Natural killer cell (primary cell): ENCODE data around the gene STAP2. TPM values are rescaled to one million over a fixed set of nuclear protein-coding genes. Genes with fewer than 3 reads are reported as not detected.

ENCODE experiments used
- ATAC-seq, 3 donors: fragments of 150-1000 bp in 2 of 3; fragments of 200-7000 bp in 1 of 3; cut with Tn5 transposase; 1 replicate in 1 of 3; 2 replicates in 2 of 3; pipeline ENCODE4 v1.10.0; 2021; ENCODE audit warnings: mild to moderate bottlenecking in 2 of 3, moderate library complexity in 2 of 3
- DNase-seq, 2 donors: peaks; one replicate each; pipeline versions ENCODE4 v3.0.0 to v3.0.0-alpha.2; 2013 to 2021; ENCODE audit warnings: mixed read lengths in 1 of 2
- H3K27ac ChIP-seq: one replicate; pipeline ENCODE4 v1.5.1; 2013; ENCODE audit warnings: mild to moderate bottlenecking, low read length
- H3K27me3 ChIP-seq: one replicate; pipeline ENCODE4 v1.6.1; 2013; ENCODE audit warnings: low read length; ENCODE audit not compliant: control insufficient read depth, insufficient read depth
- H3K36me3 ChIP-seq: one replicate; pipeline ENCODE4 v1.6.1; 2013; ENCODE audit warnings: low read length; ENCODE audit not compliant: control insufficient read depth, insufficient read depth
- H3K4me1 ChIP-seq: one replicate; pipeline ENCODE4 v1.6.1; 2013; ENCODE audit warnings: low read length; ENCODE audit not compliant: control insufficient read depth, insufficient read depth
- H3K4me3 ChIP-seq: one replicate; pipeline ENCODE4 v1.5.1; 2013; ENCODE audit warnings: low read length
- H3K9me3 ChIP-seq: one replicate; pipeline ENCODE4 v1.6.1; 2013; ENCODE audit warnings: low read length; ENCODE audit not compliant: control insufficient read depth, insufficient read depth
- H3K27ac Mint-ChIP-seq, 2 donors: one replicate each; pipeline ENCODE4 v1.8.0; 2022; ENCODE audit warnings: mild to moderate bottlenecking in 2 of 2, mixed read lengths in 2 of 2, moderate library complexity in 1 of 2
- H3K27me3 Mint-ChIP-seq, 2 donors: one replicate each; pipeline ENCODE4 v1.8.0; 2022; ENCODE audit warnings: low read depth in 2 of 2, mixed read lengths in 2 of 2
- H3K36me3 Mint-ChIP-seq: one replicate; pipeline ENCODE4 v1.8.0; 2022; ENCODE audit warnings: mixed read lengths
- H3K4me1 Mint-ChIP-seq, 2 donors: one replicate each; pipeline ENCODE4 v1.8.0; 2022; ENCODE audit warnings: mixed read lengths in 2 of 2
- H3K4me3 Mint-ChIP-seq: one replicate; pipeline ENCODE4 v1.8.0; 2022; ENCODE audit warnings: mild to moderate bottlenecking, moderate library complexity, mixed read lengths
- H3K9me3 Mint-ChIP-seq, 2 donors: one replicate each; pipeline ENCODE4 v1.8.0; 2022; ENCODE audit warnings: mixed read lengths in 2 of 2
- CTCF ChIP-seq: fragments of 200-600 bp; IDR thresholded peaks from one replicate; pipeline ENCODE4 v1.8.0; 2022; ENCODE audit warnings: antibody characterized with exemption
- WGBS: methylation state at CpG from one replicate; pipeline ENCODE4 v1.1.7; 2013; ENCODE audit warnings: missing lambda C conversion rate; ENCODE audit not compliant: insufficient coverage; 5-methylcytosine and 5-hydroxymethylcytosine counted together
- intact Hi-C: fragments of 100-400 bp; cut with micrococcal nuclease; formaldehyde crosslinking; loops from one replicate; pipeline ENCODE4 v1.14.2; 2022
- total RNA-seq, 4 donors: library from RNA; stranded (reverse); fragments of 120-200 nt in 1 of 4; gene quantifications; one replicate each; pipeline versions ENCODE4 v1.2.3 to v1.2.4, GENCODE V29; 2013 to 2022

The STAP2 gene
- total RNA-seq, 3 donors from 2014 or later (not counting 1 experiment from before 2014, with no cell fraction given): 1.4 to 3.3 (median 2.0) TPM

- H3K27me3 ChIP-seq: no peaks in the 10 kb centered on the region
- Mint-ChIP-seq H3K27ac (no peak overlapping the region), H3K36me3 (no peaks in the 10 kb centered on the region), H3K27me3 (no peaks in the 10 kb centered on the region), H3K4me3 (no peak overlapping the region), H3K9me3 (no peaks in the 10 kb centered on the region), H3K4me1 (peaks cover 9 to 18% of the 10 kb centered on the region in 2 donors)
- no peaks in the 10 kb centered on the region for H3K9me3 ChIP-seq
- WGBS: 93% methylated on average over 26 of the region's 26 CpGs
- no peak overlapping the region for H3K4me3 ChIP-seq
- ATAC-seq (no peak), DNase-seq (no peak)
- intact Hi-C loops: no loop called here
- no peak overlapping the region for H3K27ac ChIP-seq
- no peak for TF ChIP-seq CTCF
- H3K4me1 ChIP-seq: peaks cover 13% of the 10 kb centered on the region
- H3K36me3 ChIP-seq: peaks cover 54% of the 10 kb centered on the region
Measured at GRCh38 chr19:4363571-4364304, 25.1 kb upstream of the STAP2 start.

DNA sequence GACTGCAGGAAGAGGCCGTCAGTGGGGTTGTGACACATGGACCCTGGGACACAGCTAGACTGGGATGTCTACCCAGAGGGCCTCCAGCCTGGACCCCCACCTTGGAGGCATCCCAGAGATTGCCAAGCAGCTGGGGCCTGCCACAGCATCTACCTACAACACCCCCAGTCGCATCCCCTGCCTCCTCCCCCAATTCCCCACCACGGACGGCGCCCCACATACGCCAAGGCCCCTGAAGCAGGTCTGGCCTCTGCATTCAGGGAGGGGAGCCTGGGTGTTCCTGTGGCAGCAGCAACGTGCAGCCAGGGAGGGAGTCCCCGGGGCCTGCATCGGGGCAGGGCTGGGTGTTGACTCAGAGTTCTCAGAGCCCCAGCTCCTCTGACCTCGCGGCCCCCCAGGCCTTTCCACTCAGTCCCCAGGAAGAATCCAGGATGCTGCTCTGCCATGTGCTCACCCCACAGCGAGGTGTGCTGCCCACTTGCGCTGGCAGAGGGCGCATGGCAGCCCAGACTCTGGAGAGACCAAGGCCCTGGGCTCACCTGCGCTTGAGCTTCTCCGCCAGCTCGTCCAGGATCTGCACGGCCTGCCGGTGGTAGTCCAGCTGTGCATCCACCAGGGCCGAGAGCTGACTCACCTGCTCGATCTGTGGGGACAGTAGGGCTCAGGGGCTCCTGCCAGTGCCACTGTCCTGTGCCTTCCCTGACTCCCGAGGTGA, 24.4 kb upstream of the STAP2 start:
- no peak overlapping the region for H3K27ac ChIP-seq
- H3K27me3 Mint-ChIP-seq: no peaks in the 10 kb centered on the region
- H3K9me3 Mint-ChIP-seq: no peaks in the 10 kb centered on the region
- H3K27me3 ChIP-seq: no peaks in the 10 kb centered on the region
- no peaks in the 10 kb centered on the region for H3K9me3 ChIP-seq
- no peak overlapping the region for H3K4me3 ChIP-seq
- 91% methylated on average over 22 of the region's 22 CpGs for WGBS
- H3K4me3 Mint-ChIP-seq: no peak overlapping the region
- TF ChIP-seq CTCF: no peak
- ATAC-seq (no peak), DNase-seq (no peak)
- peaks cover 54% of the 10 kb centered on the region for H3K36me3 ChIP-seq
- H3K4me1 ChIP-seq: peaks cover 5% of the 10 kb centered on the region
- no peaks in the 10 kb centered on the region for H3K36me3 Mint-ChIP-seq
- peaks cover 5 to 12% of the 10 kb centered on the region in 2 donors for H3K4me1 Mint-ChIP-seq
- intact Hi-C loops: no loop called here
- H3K27ac Mint-ChIP-seq: no peak overlapping the region

GRCh38 chr19:4362101-4362828, 23.6 kb upstream of the STAP2 start:
- Mint-ChIP-seq H3K36me3 (no peaks in the 10 kb centered on the region), H3K27me3 (no peaks in the 10 kb centered on the region), H3K9me3 (no peaks in the 10 kb centered on the region), H3K4me3 (no peak overlapping the region), H3K27ac (no peak overlapping the region), H3K4me1 (peaks cover 0 to 4% of the 10 kb centered on the region in 2 donors)
- Histone ChIP-seq H3K4me3 (no peak overlapping the region), H3K36me3 (peaks cover 54% of the 10 kb centered on the region), H3K27ac (no peak overlapping the region), H3K9me3 (no peaks in the 10 kb centered on the region), H3K27me3 (no peaks in the 10 kb centered on the region), H3K4me1 (no peaks in the 10 kb centered on the region)
- TF ChIP-seq CTCF: no peak
- no peak for DNase-seq
- ATAC-seq: no peak
- 93% methylated on average over 32 of the region's 32 CpGs for WGBS
- intact Hi-C loops: no loop called here
